Uterus (tissue), 4 donors: ENCODE results near the gene ATP2C1. TPM values are rescaled to one million over a fixed set of nuclear protein-coding genes. Genes with fewer than 3 reads are reported as not detected.

Experiments used
- DNase-seq, 2 donors: peaks; one replicate each; pipeline ENCODE4 v3.0.0-alpha.2; 2019 to 2020
- H3K27ac ChIP-seq, 2 donors: fragments of 200-600 bp; sonication (generic); 1 replicate in 1 of 2; 2 replicates in 1 of 2; pipeline ENCODE4 v1.5.1; 2016 to 2018
- H3K27me3 ChIP-seq, 2 donors: fragments of 200-600 bp; sonication (generic); one replicate each; pipeline ENCODE4 v1.5.1; 2018 to 2019; ENCODE audit warnings: control low read depth in 1 of 2
- H3K36me3 ChIP-seq, 2 donors: fragments of 200-600 bp; sonication (generic); one replicate each; pipeline ENCODE4 v1.5.1; 2019; ENCODE audit warnings: control low read depth in 1 of 2
- H3K4me1 ChIP-seq, 2 donors: fragments of 200-600 bp; sonication (generic); one replicate each; pipeline ENCODE4 v1.5.1; 2018 to 2019; ENCODE audit warnings: control low read depth in 1 of 2
- H3K4me3 ChIP-seq, 2 donors: fragments of 200-600 bp; sonication (generic); 1 replicate in 1 of 2; 2 replicates in 1 of 2; pipeline ENCODE4 v1.5.1; 2018 to 2019; ENCODE audit warnings: mild to moderate bottlenecking in 1 of 2
- H3K9me3 ChIP-seq, 2 donors: fragments of 200-600 bp; sonication (generic); one replicate each; pipeline ENCODE4 v1.5.1; 2019; ENCODE audit warnings: control low read depth in 1 of 2
- CTCF ChIP-seq, 4 experiments: fragments of 200-600 bp in 2 of 4; fragments of 450-650 bp in 2 of 4; sonication (generic) in 2 of 4; IDR thresholded peaks; one replicate each; pipeline ENCODE4 v1.5.1; 2016 to 2019; ENCODE audit warnings: antibody characterized with exemption in 4 of 4, mild to moderate bottlenecking in 2 of 4, moderate library complexity in 1 of 4
- POLR2A ChIP-seq, 2 donors: fragments of 450-650 bp; IDR thresholded peaks; one replicate each; pipeline ENCODE4 v1.6.1; 2016; ENCODE audit warnings: antibody characterized with exemption in 2 of 2, mild to moderate bottlenecking in 1 of 2, moderate library complexity in 1 of 2
- intact Hi-C: fragments of 100-400 bp; cut with DNase I; formaldehyde crosslinking; loops from one replicate; pipeline ENCODE4 v1.15.1; 2023; ENCODE audit warnings: low total_unique reads
- total RNA-seq, 4 donors: library from RNA; depleted of rRNA in 3 of 4; stranded (reverse); fragments of >200 nt in 3 of 4; gene quantifications; one replicate each; pipeline versions ENCODE4 v1.1.0 to v1.2.4, GENCODE V29; 2014 to 2023
- donor health status: DM: yes; HTN: yes; CAD: no.

The ATP2C1 gene
- total RNA-seq, 4 donors from 2014 or later: 33.2 to 176 (median 84.7) TPM

DNA sequence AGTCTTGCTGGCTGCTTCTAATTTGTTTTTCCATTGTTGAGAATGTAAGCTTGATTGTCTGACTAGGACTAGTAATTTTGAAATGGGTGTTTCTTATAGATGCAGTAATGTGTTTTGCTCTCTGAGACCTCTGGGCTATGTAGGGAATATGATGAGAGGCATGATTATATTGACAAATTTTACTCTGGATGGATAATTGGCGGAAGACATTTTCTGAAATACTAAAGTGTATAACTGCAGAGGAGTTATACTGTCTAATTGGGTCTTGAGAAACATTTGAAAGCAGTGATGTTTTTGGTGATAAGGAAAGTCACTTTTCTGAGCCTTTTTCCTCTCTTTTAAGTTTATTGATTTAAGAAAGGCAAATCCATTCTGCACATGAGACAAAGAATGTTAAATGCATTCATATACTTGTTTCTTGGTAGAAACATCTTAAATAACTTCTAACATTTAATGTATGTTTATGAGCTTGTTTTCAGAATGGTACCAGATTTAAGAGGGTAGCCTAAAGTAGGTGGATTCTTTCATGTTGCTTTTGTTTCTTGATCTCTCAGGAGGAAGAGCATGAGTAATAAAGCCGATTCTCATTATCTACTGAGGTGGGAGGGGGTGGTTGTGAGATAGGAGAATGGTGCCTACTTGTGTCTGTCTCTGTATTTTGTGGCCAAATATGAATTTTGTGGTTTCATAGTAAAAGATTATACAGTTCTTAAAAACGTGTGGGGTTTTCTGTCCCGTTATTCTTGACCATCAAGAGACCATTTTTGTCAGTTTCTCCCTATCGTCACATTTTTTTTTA lies 2.0 kb downstream of the ATP2C1 start:
- intact Hi-C loops: loop anchor here (10.0 kb wide), 1 partner anchor 151 kb away; the partner anchor contains the start of gene PIK3R4
- Histone ChIP-seq H3K9me3 (no peaks in the 10 kb centered on the region), H3K4me1 (peaks cover 0 to 6% of the 10 kb centered on the region in 2 donors), H3K27me3 (no peaks in the 10 kb centered on the region), H3K36me3 (no peaks in the 10 kb centered on the region), H3K4me3 (no peak overlapping the region), H3K27ac (no peak overlapping the region)
- DNase-seq: no peak
- no peak for TF ChIP-seq CTCF (IDR thresholded peaks at IDR 0.05)
- TF ChIP-seq POLR2A (IDR thresholded peaks at IDR 0.05): no peak

DNA sequence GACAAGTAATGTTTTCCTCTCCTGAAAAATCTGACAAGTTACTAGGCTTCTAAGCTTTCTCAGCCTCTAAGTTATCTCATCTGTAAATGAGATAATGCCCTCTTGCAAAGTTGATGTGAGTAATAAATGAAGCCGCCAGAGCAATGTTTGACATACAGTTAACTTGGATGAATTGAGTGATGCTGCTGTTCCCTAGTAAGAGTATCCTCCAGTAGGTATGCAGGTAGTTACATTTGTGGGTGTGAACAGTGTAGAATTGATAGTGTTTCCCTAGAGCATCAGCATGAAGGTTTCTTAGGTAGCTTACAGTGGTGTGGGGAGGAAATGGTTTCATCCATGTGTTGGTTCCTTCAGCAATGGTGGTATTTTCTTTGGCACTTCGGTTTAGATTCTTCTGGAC lies 3.4 kb downstream of the ATP2C1 start:
- Histone ChIP-seq H3K4me3 (no peak overlapping the region), H3K27ac (no peak overlapping the region), H3K36me3 (no peaks in the 10 kb centered on the region), H3K9me3 (no peaks in the 10 kb centered on the region), H3K27me3 (no peaks in the 10 kb centered on the region), H3K4me1 (peaks cover 0 to 6% of the 10 kb centered on the region in 2 donors)
- no peak for DNase-seq
- no peak for TF ChIP-seq POLR2A (IDR thresholded peaks at IDR 0.05)
- TF ChIP-seq CTCF (IDR thresholded peaks at IDR 0.05): no peak
- intact Hi-C loops: loop anchor here (10.0 kb wide), 1 partner anchor 153 kb away; the partner anchor contains the start of gene PIK3R4

GRCh38 chr3:130900959-130901358 lies 7.1 kb downstream of the ATP2C1 start:
- H3K27ac ChIP-seq: no peak overlapping the region
- no peak for DNase-seq
- intact Hi-C loops: no loop called here
- no peaks in the 10 kb centered on the region for H3K27me3 ChIP-seq
- H3K4me1 ChIP-seq: peaks cover 0 to 5% of the 10 kb centered on the region in 2 donors
- H3K36me3 ChIP-seq: no peaks in the 10 kb centered on the region
- no peaks in the 10 kb centered on the region for H3K9me3 ChIP-seq
- H3K4me3 ChIP-seq: no peak overlapping the region
- TF ChIP-seq CTCF (IDR thresholded peaks at IDR 0.05) (no peak), POLR2A (IDR thresholded peaks at IDR 0.05) (no peak)

DNA sequence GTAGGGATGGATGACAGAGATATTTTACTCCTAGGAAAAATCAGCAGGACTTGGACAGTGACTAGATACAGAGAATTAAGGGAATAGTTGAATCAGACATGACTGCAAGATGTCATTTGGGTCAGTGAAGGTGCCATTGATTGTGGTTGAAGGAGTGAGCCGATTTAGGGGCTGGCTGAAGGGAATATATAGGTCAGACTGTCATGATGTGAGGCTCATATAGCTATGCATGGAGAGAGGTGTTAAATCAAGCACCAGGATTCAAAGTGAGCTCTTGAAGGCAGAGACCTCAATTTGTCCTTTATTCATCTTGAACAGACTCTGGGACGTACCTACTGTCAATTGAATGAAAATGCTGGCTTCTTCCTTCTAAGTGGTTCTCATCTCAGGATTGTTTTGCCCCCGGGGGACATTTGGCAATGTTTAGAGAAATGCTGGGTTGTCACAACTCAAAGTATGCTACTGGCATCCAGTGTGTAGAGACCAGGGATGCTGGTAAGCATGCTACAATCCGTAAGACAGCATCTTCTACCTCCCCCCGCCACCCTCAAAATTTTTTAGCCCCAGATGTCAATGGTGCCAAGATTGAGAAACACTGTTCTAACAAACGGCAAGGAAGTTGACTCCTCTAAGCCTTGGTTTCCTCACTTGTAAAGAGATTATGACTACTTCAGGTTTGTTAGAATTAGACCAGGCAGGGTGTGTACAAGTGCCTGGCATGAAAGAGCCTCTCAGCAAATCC lies 7.8 kb downstream of the ATP2C1 start:
- no peak overlapping the region for H3K4me3 ChIP-seq
- H3K27me3 ChIP-seq: no peaks in the 10 kb centered on the region
- no peak for DNase-seq
- TF ChIP-seq CTCF (IDR thresholded peaks at IDR 0.05) (no peak), POLR2A (IDR thresholded peaks at IDR 0.05) (no peak)
- no peaks in the 10 kb centered on the region for H3K4me1 ChIP-seq
- H3K27ac ChIP-seq: no peak overlapping the region
- no peaks in the 10 kb centered on the region for H3K36me3 ChIP-seq
- no peaks in the 10 kb centered on the region for H3K9me3 ChIP-seq
- intact Hi-C loops: no loop called here

DNA sequence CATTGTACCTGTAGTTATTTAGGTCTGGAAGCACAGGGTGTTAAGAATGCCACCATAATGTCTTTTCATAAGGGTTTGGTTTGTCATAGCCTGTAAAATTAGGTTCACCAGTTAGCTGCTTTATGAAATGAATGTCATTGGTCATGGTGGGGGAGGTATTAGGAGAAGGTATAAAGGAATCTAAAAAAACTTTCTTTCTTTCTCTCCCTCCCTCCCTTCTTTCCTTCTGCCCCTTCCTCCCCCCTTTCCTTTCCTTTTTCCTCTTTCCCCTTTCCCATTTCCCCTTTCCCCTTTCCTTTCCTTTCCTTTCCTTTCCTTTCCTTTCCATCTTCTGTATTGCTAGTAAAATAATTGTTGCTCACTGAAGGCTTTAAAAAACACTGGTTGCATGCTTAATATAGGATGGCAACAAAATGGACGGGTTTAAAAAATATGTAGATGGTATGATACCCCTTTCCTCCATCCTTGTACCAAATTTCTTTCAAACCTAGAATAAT lies 9.6 kb downstream of the ATP2C1 start:
- intact Hi-C loops: no loop called here
- Histone ChIP-seq H3K4me3 (no peak overlapping the region), H3K27me3 (no peaks in the 10 kb centered on the region), H3K9me3 (no peaks in the 10 kb centered on the region), H3K27ac (no peak overlapping the region), H3K36me3 (no peaks in the 10 kb centered on the region), H3K4me1 (peaks cover 0 to 4% of the 10 kb centered on the region in 2 donors)
- no peak for DNase-seq
- no peak for TF ChIP-seq CTCF (IDR thresholded peaks at IDR 0.05)
- no peak for TF ChIP-seq POLR2A (IDR thresholded peaks at IDR 0.05)
